MM.1S (cell line): ENCODE results near the gene MOGAT3.

Source experiments
- CTCF ChIP-seq: fragments of 300-600 bp; sonication (generic); IDR thresholded peaks from 2 replicates; pipeline ENCODE4 v1.5.1; 2016; ENCODE audit warnings: antibody characterized with exemption, low read length, mixed read lengths
- EZH2 ChIP-seq: fragments of 300-600 bp; sonication (generic); optimal IDR thresholded peaks from 2 replicates; pipeline ENCODE3; 2017; ENCODE audit warnings: low read depth, mild to moderate bottlenecking, antibody characterized with exemption, low read length, mixed read lengths
- EZH2phosphoT487 ChIP-seq: fragments of 300-600 bp; sonication (generic); IDR thresholded peaks from 2 replicates; pipeline ENCODE4 v1.6.1; 2018; ENCODE audit warnings: antibody characterized with exemption, low read length

- no peak for TF ChIP-seq CTCF
- no peak for TF ChIP-seq EZH2
- TF ChIP-seq EZH2phosphoT487: no peak
Measured at GRCh38 chr7:101250324-101250723, 49.5 kb upstream of the MOGAT3 start.
